Lung (tissue), 12 donors: ENCODE measurements around the gene PODN. TPM values are rescaled to one million over a fixed set of nuclear protein-coding genes. Genes with fewer than 3 reads are reported as not detected.

Experiments
- ATAC-seq: fragments of 200-7000 bp; cut with Tn5 transposase; one replicate; pipeline ENCODE4 v1.9.1; 2020; ENCODE audit warnings: moderate number of reproducible peaks; ENCODE audit not compliant: insufficient read depth, low FRiP score
- DNase-seq, 3 donors: peaks; one replicate each; pipeline ENCODE4 v3.0.0-alpha.2; 2013 to 2017
- H3K27ac ChIP-seq, 2 donors: one replicate each; pipeline ENCODE4 v1.5.1; 2013; ENCODE audit warnings: mild to moderate bottlenecking in 2 of 2, moderate library complexity in 2 of 2, control low read depth in 1 of 2, inconsistent platforms in 1 of 2, low read depth in 1 of 2, low read length in 1 of 2
- H3K27me3 ChIP-seq, 3 donors: one replicate each; pipeline ENCODE4 v1.5.1; 2013; ENCODE audit warnings: low read length in 2 of 3; ENCODE audit not compliant: control insufficient read depth in 3 of 3, insufficient read depth in 3 of 3
- H3K36me3 ChIP-seq, 4 donors: one replicate each; pipeline ENCODE4 v1.5.1; 2013; ENCODE audit warnings: low read length in 4 of 4, mild to moderate bottlenecking in 1 of 4, moderate library complexity in 1 of 4; ENCODE audit not compliant: control insufficient read depth in 4 of 4, insufficient read depth in 4 of 4
- H3K4me1 ChIP-seq, 5 donors: one replicate each; pipeline ENCODE4 v1.5.1; 2013; ENCODE audit warnings: low read length in 5 of 5, mild to moderate bottlenecking in 2 of 5, moderate library complexity in 1 of 5; ENCODE audit not compliant: control insufficient read depth in 5 of 5, insufficient read depth in 5 of 5
- H3K4me3 ChIP-seq: one replicate; pipeline ENCODE4 v1.5.1; 2013; ENCODE audit warnings: mild to moderate bottlenecking, control low read depth, moderate library complexity
- H3K9ac ChIP-seq, 2 donors: one replicate each; pipeline ENCODE4 v1.5.1; 2013; ENCODE audit warnings: low read length in 2 of 2, control low read depth in 1 of 2; ENCODE audit not compliant: insufficient read depth in 1 of 2
- H3K9me3 ChIP-seq, 4 donors: one replicate each; pipeline ENCODE4 v1.5.1; 2013; ENCODE audit warnings: low read length in 3 of 4, mild to moderate bottlenecking in 1 of 4, moderate library complexity in 1 of 4; ENCODE audit not compliant: control insufficient read depth in 4 of 4, insufficient read depth in 3 of 4
- CTCF ChIP-seq: IDR thresholded peaks from 2 replicates; pipeline ENCODE4 v1.5.1; 2012; ENCODE audit warnings: mild to moderate bottlenecking; ENCODE audit errors: control extremely low read depth, extremely low read depth
- WGBS, 2 donors: extraction: QIAGEN DNeasy Blood & Tissue Kit; methylation state at CpG; one replicate each; pipeline ENCODE4 v1.1.7; 2013; 5-methylcytosine and 5-hydroxymethylcytosine counted together
- polyA plus RNA-seq, 2 donors: library from polyadenylated mRNA; stranded (reverse); fragments of 200-250 nt; gene quantifications; one replicate each; pipeline ENCODE4 v1.2.1, GENCODE V29; 2013
- total RNA-seq, 2 donors: library from RNA; depleted of rRNA in 1 of 2; stranded (reverse); fragments of >200 nt in 1 of 2; gene quantifications; one replicate each; pipeline ENCODE4 v1.2.1, GENCODE V29; 2014 to 2021
- donor health status: control.
- donor health status: control.
- donor health status: Bipolar disorder and iron deficiency.
- donor health status: healthy.
- donor health status: DM: yes; HTN: yes; CAD: no.

PODN gene
- total and polyA plus RNA-seq, 4 donors = 12.9 to 40.9 (median 21.7) TPM

- Histone ChIP-seq H3K27me3 (no peaks in the 10 kb centered on the region), H3K27ac (no peak overlapping the region), H3K4me3 (no peak overlapping the region), H3K36me3 (peaks cover 4 to 7% (median 6%) of the 10 kb centered on the region in 4 donors), H3K9ac (no peak overlapping the region), H3K4me1 (peaks cover 0 to 8% (median 0%) of the 10 kb centered on the region in 5 donors), H3K9me3 (no peaks in the 10 kb centered on the region)
- TF ChIP-seq CTCF = no peak
- ATAC-seq = no peak
- no peak for DNase-seq
- WGBS, 2 donors = 72 to 84% methylated on average over 1 of the region's 1 CpG
Measured at GRCh38 chr1:53031732-53032131, 30.3 kb upstream of the PODN start.

- ATAC-seq (no peak), DNase-seq (no peak)
- Histone ChIP-seq H3K27ac (no peak overlapping the region), H3K9me3 (no peaks in the 10 kb centered on the region), H3K9ac (no peak overlapping the region), H3K27me3 (no peaks in the 10 kb centered on the region), H3K36me3 (peaks cover 12 to 18% (median 16%) of the 10 kb centered on the region in 4 donors), H3K4me3 (no peak overlapping the region), H3K4me1 (peaks cover 0 to 4% (median 0%) of the 10 kb centered on the region in 5 donors)
- no peak for TF ChIP-seq CTCF
- WGBS, 2 donors = 91% methylated on average over 4 of the region's 4 CpGs
Measured at GRCh38 chr1:53037159-53037558, 24.9 kb upstream of the PODN start.

GRCh38 chr1:53038566-53038965 lies 23.4 kb upstream of the PODN start:
- Histone ChIP-seq H3K4me1 (no peaks in the 10 kb centered on the region), H3K27ac (no peak overlapping the region), H3K36me3 (peaks cover 12 to 18% (median 15%) of the 10 kb centered on the region in 4 donors), H3K4me3 (no peak overlapping the region), H3K27me3 (no peaks in the 10 kb centered on the region), H3K9me3 (no peaks in the 10 kb centered on the region), H3K9ac (no peak overlapping the region)
- DNase-seq (no peak), ATAC-seq (no peak)
- 91 to 94% methylated on average over 3 of the region's 3 CpGs for WGBS, 2 donors
- no peak for TF ChIP-seq CTCF

GRCh38 chr1:53043271-53043670 lies 18.7 kb upstream of the PODN start:
- H3K4me1 ChIP-seq = peaks cover 0 to 8% (median 2%) of the 10 kb centered on the region in 5 donors
- H3K36me3 ChIP-seq = peaks cover 17 to 23% (median 19%) of the 10 kb centered on the region in 4 donors
- H3K27me3 ChIP-seq = no peaks in the 10 kb centered on the region
- ATAC-seq (no peak), DNase-seq (no peak)
- no peak for TF ChIP-seq CTCF
- H3K9ac ChIP-seq = no peak overlapping the region
- H3K4me3 ChIP-seq = no peak overlapping the region
- no peaks in the 10 kb centered on the region for H3K9me3 ChIP-seq
- no peak overlapping the region for H3K27ac ChIP-seq
